NCI-H2107 treated with DMSO at 0.1 percent for 48 hours (cell line): ENCODE measurements around the gene UTP25.

ENCODE experiments used
- DNase-seq: peaks from one replicate; lab custom pipeline; 2025; ENCODE audit not compliant: unreplicated experiment; lab: John Stamatoyannopoulos, UW

Gene UTP25

DNA sequence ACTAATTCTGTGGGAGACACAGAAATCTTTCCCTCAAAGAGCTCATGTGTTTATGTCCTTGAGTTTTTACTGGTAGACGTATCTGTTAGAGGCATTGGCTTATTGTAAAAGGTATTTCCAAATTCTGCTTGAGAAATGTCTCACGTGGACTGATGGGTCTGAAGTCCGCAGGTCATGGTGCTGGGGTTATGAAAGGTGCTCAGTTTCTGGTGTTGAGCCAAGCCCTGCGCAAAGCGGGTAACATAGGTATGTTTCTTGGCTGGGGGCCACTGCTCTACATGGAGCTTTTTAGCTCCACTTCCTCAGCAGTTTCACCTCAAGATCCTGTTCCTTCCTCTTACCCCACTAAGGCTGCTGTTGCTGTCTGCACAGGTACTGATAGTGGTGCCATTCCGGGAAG is 10.8 kb downstream of the UTP25 start:
- DNase-seq = no peak

DNA sequence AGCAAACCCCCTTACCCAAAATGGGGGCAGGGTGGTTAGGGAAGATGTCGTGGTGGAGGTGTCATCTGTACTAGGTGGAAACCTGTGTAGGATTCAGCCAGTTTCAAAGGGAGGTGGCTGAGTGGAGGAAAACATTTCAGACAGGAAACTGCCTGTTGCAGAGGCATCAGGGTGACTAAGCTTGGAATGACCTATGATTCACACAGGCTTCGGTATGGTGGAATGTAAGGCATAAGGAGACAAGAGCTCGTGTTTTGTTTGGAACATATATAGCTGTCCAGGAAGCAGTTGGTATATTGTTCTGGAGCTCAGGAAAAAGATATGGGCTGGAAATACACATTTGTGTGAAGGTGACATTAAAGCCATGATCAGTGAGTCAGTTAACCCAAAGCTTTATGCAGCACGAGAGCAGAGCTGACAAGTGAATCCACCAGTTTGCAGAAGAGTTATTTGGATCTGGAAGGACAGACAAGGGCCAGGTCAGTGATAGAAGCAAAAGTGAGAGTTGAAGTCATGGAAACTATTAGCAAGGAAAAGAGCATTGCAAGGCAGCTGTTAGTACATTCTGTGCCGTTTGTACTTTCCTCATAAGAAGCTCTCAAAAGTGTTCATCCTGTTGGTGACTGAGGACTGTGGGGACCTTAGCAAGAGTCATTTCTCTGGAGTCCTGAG is 12.2 kb downstream of the UTP25 start:
- no peak for DNase-seq

DNA sequence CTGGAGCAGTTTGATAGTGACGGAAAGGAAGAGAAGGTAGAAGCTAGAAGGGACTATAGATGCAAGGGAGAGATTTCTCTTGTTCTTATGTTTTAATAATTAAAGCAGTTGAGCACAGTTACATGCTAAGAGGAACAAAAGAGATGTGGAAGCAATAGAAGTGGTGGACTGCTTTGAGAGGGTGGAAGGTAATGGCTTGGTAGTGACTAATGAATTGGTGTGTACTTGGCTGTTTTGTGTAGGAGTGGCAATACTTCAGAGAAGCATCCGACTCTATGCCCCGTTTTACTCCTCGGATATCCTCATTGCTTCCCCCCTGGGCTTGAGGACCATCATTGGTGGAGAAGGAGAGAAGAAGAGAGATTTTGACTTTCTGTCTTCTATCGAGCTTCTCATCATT is 12.8 kb downstream of the UTP25 start:
- DNase-seq = no peak

- DNase-seq = no peak
Observed at GRCh38 chr1:209844695-209845407, 17.1 kb downstream of the UTP25 start.

- DNase-seq = peak; percentile 91
Observed at GRCh38 chr1:209845408-209845725, 17.6 kb downstream of the UTP25 start.

- DNase-seq = no peak
Observed at GRCh38 chr1:209849388-209849787, 21.6 kb downstream of the UTP25 start.

GRCh38 chr1:209850342-209850979 is 22.7 kb downstream of the UTP25 start:
- DNase-seq = peak; percentile 85

- DNase-seq = no peak
Observed at GRCh38 chr1:209853676-209854075, 25.9 kb downstream of the UTP25 start.

DNA sequence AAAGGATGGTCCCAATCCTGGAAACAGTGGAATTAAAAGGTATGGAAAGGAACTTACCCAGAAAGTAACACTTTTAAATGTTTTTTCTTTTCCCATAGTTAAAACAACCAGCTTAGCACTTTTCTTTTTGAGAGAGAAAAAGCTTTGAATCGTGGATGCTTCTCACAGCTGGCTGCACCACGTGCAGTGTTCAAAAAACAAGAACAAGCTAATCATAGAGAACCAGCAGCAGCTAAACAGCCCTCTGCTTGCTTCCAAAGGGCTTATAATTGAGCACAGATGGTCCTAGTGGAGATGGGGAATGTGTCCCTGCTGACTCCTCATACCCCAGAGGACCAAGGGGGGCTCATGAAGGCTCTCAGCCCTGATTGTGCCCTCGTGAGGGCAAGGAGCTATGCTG is 26.4 kb downstream of the UTP25 start:
- DNase-seq = no peak

GRCh38 chr1:209855006-209855405 is 27.2 kb downstream of the UTP25 start:
- DNase-seq = no peak

DNA sequence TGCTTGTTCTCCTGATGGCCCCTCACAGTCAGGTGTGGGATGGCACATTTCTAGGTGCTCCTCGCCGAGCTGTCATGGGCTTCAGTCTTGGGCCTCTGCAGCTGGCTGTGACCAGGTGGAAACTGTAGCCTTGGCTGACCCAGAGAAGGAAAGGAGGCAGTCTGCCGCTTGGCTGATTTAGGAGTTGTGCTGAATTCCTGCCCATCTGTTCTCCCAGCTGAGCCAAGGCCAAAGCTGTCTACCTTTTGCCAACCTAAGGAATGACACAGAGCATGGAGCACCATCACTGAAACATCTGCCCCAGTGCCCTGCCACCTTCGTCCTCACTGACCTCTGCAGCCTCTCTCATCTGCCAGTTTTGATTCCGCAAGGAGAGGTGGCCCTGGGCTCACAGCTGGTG is 27.9 kb downstream of the UTP25 start:
- no peak for DNase-seq

DNA sequence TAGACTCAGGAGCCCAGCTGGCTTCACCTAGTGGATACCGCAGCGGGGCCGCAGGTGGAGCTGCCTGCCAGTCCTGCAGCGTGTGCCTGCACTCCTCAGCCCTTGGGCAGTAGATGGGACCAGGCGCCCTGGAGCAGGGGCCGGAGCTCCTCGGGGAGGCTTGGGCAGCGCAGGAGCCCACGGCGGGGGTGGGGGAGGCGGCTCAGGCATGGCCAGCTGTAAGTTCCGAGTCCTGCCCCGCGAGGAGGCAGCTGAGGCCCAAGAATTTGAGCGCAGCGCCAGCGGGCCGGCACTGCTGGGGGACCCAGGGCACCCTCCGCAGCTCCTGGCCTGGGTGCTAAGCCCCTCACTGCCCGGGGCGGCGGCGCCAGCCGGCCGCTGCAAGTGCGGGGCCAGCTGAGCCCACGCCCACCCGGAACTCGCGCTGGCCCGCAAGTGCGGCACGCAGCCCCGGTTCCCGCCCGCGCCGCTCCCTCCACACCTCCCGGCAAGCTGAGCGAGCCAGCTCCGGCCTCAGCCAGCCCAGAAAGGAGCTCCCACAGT is 30.9 kb downstream of the UTP25 start:
- no peak for DNase-seq

DNA sequence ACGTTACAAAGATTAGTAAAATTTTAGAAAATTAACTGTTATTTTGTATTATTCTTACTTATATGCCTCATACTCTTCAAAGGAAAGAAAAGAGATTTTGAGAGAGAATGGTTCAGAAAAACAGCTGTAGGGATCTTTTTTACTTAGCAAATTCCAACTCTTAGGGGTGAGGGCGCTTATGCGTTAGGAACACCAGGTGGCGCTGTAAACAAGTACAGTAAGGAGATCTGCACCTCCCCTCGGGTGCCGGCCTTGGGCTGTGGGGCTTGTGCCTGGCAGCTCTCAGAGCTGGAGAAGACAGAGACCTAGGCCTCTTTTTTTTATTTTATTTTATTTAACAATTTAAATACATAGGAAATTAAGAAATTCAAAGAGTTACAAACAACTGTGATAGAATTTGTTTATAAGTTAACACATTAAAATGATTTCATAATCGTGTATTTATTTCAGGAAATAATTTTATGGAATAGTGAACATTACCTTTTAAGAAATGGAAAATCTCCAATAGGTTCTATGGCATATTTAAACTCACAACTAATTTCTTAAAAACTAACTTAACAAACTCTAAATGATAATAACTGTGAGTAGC is 32.6 kb downstream of the UTP25 start:
- peak; percentile 83 for DNase-seq

GRCh38 chr1:209861242-209861641 is 33.5 kb downstream of the UTP25 start:
- DNase-seq = no peak

DNA sequence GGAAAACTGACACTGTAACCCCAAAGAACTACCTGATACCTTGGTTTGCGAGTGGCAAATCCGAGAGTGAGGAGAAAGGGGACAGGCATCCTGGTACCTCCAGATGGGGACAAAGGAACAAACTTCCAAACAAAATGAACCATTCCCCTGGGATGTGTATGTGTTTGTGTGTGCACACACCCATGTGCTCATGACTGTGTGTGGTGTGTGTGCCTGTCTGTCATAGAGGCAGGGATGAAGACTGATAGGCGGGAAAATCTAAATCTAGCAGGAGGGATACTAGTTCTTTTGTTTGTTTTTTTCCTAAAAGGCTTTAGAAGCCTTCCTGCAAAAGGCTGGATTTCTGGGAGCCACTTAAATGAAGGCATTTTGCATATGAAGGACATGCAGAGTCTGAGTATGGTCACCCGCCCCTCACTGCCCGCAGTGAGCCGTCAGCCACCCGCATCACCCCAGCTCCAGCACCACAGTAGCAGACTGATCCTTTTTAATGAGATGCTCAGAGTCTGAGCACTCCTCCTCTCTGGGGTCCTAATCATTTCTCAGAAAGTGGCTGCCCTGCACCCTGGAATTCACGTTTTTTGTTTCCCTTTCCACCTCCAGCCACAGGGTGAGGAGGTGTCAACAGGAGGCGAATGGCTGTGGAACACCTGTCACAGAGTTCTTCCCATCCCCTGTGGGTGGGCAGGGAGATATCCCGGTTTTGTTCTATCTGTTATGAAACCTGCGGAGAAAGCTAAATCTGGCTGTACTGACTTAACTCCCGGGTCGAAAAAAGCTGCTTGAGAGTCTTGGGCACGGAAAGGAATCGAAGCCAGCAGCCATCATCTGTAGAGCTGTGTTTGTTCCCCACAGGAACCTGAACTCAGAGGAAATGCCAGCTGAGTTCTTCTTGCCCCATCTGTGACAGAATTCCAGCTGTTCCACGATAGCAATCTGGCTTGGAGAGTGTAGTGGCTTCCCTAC is 34.9 kb downstream of the UTP25 start:
- no peak for DNase-seq

- DNase-seq = no peak
Observed at GRCh38 chr1:209863766-209864485, 36.2 kb downstream of the UTP25 start.

- no peak for DNase-seq
Observed at GRCh38 chr1:209866201-209866600, 38.4 kb downstream of the UTP25 start.

GRCh38 chr1:209869291-209870149 is 41.7 kb downstream of the UTP25 start:
- DNase-seq = no peak
